H1 (cell line): ENCODE measurements around the gene CFDP1. TPM values are rescaled to one million over a fixed set of nuclear protein-coding genes. Genes with fewer than 3 reads are reported as not detected.

Source experiments
- BRCA1 ChIP-seq: IDR thresholded peaks from 2 replicates; pipeline ENCODE4 v1.6.1; 2012; ENCODE audit warnings: low read depth, low read length, improper control_type of control experiment
- CBX5 ChIP-seq: fragments of 300-800, 300-1000 bp; sonication (generic); IDR thresholded peaks from 2 replicates; pipeline ENCODE4 v1.7.1; 2016; ENCODE audit warnings: antibody characterized with exemption, low read length, low read depth
- CHD1 ChIP-seq: IDR thresholded peaks from 2 replicates; pipeline ENCODE4 v1.6.1; 2012; ENCODE audit warnings: low read depth, low read length, improper control_type of control experiment
- CHD2 ChIP-seq: IDR thresholded peaks from 2 replicates; pipeline ENCODE4 v1.6.1; 2012; ENCODE audit warnings: low read length, improper control_type of control experiment
- CREB1 ChIP-seq: IDR thresholded peaks from 2 replicates; pipeline ENCODE4 v1.6.1; 2012; ENCODE audit warnings: inconsistent platforms
- CTBP2 ChIP-seq: IDR thresholded peaks from 2 replicates; pipeline ENCODE4 v1.7.0; 2011; ENCODE audit warnings: borderline replicate concordance, mild to moderate bottlenecking, moderate library complexity, mixed read lengths, low read length; ENCODE audit not compliant: insufficient read depth, insufficient read length
- EZH2 ChIP-seq: fragments of 200-600 bp; sonication (generic); IDR thresholded peaks from 2 replicates; pipeline ENCODE4 v1.7.1; 2012; ENCODE audit warnings: low read depth, mild to moderate bottlenecking, moderate library complexity, low read length, inconsistent platforms; ENCODE audit not compliant: severe bottlenecking
- POU5F1 ChIP-seq: IDR thresholded peaks from 2 replicates; pipeline ENCODE4 v1.6.1; 2011; ENCODE audit warnings: low read depth, mild to moderate bottlenecking, low read length, moderate library complexity
- RAD21 ChIP-seq, 2 experiments: IDR thresholded peaks in 1 of 2; conservative IDR thresholded peaks in 1 of 2; 2 replicates each; pipeline ENCODE4 v1.6.1; 2011; ENCODE audit warnings: low read depth in 2 of 2, low read length in 2 of 2, improper control_type of control experiment in 1 of 2, inconsistent platforms in 1 of 2, mild to moderate bottlenecking in 1 of 2, moderate library complexity in 1 of 2
- SIN3A ChIP-seq, 2 experiments: IDR thresholded peaks in 1 of 2; conservative IDR thresholded peaks in 1 of 2; 2 replicates each; pipeline ENCODE4 v1.6.1; 2011 to 2012; ENCODE audit warnings: low read length in 2 of 2, improper control_type of control experiment in 1 of 2, low read depth in 1 of 2, mild to moderate bottlenecking in 1 of 2
- TAF7 ChIP-seq: optimal IDR thresholded peaks from 2 replicates; pipeline ENCODE3; 2011; ENCODE audit warnings: low read depth, mild to moderate bottlenecking, inconsistent platforms, low read length, moderate library complexity, borderline replicate concordance
- USF2 ChIP-seq: IDR thresholded peaks from 2 replicates; pipeline ENCODE4 v1.6.1; 2011; ENCODE audit warnings: low read length, improper control_type of control experiment
- ZNF274 ChIP-seq: IDR thresholded peaks from 2 replicates; pipeline ENCODE4 v1.7.0; 2012; ENCODE audit warnings: low read length, borderline replicate concordance; ENCODE audit errors: extremely low read depth
- polyA plus RNA-seq, 7 experiments: library from polyadenylated mRNA; depleted of rRNA in 3 of 7; stranded (reverse) in 5 of 7; unstranded in 2 of 7; fragments of >200 nt in 5 of 7; fragments of 200-250 nt in 2 of 7; gene quantifications; 1 replicate in 5 of 7; 2 replicates in 1 of 7; 4 replicates in 1 of 7; pipeline versions ENCODE4 v1.2.1 to v1.2.3, GENCODE V29; 2011 to 2013; ENCODE audit warnings: missing spikeins in 2 of 7, mixed read lengths in 2 of 7
- total RNA-seq: library from RNA; stranded (reverse); fragmentation: NEBNext Ultra II Directional; extraction: Animal tissue kit (Norgen Biotek cat#: 25700); gene quantifications from 2 replicates; pipeline ENCODE4 v1.2.1, GENCODE V29; 2021

CFDP1 gene
- total and polyA plus RNA-seq, 2 of the 8 experiments (the other 6 are each of a cell fraction or from before 2014, with no cell fraction given) = 25.5 to 77.3 TPM

DNA sequence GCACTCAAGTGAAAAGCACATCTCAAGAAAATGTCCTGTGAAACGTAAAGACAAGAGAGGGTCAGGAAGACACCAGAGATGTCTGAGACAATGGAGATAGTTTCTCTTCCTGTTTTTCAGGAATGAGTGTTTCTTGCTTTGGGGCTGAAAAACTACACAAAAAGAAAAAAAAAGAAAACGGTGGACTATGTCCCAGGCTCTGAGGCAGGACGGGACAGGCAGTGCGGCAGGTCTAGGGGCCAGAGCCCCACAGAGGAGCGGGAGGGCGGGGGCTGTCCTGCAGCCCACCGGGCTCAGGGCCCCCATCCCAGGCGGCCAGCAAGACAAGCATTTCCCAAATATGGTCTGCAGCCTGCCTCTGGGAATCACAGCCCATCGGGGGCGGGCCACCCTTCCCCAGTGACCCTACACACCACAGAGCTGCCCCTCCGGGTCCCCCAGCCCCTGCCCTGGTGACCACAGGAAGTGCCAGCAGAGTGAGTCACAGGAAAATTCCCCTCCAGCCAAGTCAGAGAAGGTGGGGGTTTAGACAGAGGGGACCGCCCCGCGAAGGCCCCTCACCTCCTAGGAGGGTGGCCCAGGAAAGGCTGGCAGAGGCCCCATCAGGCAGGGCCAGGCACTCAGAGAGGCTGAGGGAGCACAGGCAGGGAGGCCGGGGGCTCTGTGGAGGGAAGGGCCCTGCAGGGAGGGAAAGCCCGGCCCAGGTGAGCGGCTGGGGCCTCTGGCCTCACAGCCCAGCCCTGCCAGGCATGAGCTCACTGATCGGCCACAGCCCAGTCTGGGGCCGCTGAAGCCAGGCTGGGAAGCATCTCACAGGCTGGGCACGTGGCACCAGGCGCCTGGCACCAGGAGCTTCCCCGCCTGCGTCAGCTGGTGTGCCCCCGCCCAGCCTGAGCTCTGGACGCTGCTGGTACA, 188.2 kb downstream of the CFDP1 start (continued):
- TF ChIP-seq BRCA1 (no peak), CHD1 (no peak), SIN3A (conservative IDR thresholded peaks at IDR 0.05 in 1 of 2, IDR thresholded peaks at IDR 0.05 in 1 of 2; ENCODE audit: low read depth in 1 of 2, low read length in 2 of 2) (no peak), RAD21 (IDR thresholded peaks at IDR 0.05 in 1 of 2, conservative IDR thresholded peaks at IDR 0.05 in 1 of 2; ENCODE audit: low read depth in 2 of 2, low read length in 2 of 2) (0 out of 4 replicates have a peak, but pooled peaks of 1 of the 2 experiments have one; percentile 1), CHD2 (no peak), EZH2 (no peak), USF2 (no peak), TAF7 (peak; percentile 27), CBX5 (no peak), CREB1 (0 out of 2 replicates have a peak, but pooled peaks have one; percentile 34), ZNF274 (no peak), POU5F1 (no peak), CTBP2 (no peak)
